Stimulated activated CD4-positive, alpha-beta T cell treated with anti-CD3 and anti-CD28 coated beads, TNF-alpha, amount 100 ng/mL, for 48 hours (primary cell): ENCODE data around the gene ADAMTS4.

Experiments
- DNase-seq, 3 donors: peaks; one replicate each; pipeline ENCODE4 v3.0.0-alpha.2; 2020; ENCODE audit warnings: low read depth in 3 of 3

Gene ADAMTS4

GRCh38 chr1:161145832-161146231 is 53.0 kb downstream of the ADAMTS4 start:
- DNase-seq = no peak

DNA sequence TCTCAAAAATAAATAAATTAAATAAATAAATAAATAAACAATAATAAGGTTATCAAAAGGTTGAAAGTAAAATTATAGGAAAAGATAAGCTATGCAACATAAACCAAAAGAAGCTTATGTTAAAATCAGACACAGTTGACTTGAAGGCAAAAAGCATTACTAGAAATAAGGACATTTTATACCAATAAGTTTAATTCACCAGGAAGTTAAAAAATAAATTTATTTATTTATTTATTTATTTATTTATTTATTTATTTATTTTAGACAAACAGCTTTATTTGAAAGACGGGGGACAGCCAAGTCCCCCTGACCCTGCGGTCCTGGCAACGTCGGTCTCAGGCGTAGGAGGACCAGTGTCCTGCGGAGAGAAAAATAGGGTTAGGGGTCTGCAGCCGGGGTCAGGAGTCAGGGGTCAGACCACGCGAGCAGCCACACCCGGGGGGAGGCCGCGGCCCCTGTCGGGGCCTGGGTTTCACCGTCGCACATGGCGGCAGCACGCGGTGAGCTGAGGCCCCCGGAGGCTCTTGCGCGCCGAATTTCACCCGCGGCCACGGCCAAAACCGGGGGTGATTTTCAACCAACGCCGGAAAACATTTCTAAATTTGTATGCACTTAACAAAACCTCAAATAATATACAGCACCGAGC is 58.0 kb downstream of the ADAMTS4 start:
- no peak for DNase-seq

GRCh38 chr1:161139766-161140165 is 59.1 kb downstream of the ADAMTS4 start:
- DNase-seq = no peak

GRCh38 chr1:161138431-161138830 is 60.4 kb downstream of the ADAMTS4 start:
- no peak for DNase-seq

GRCh38 chr1:161137881-161138280 is 61.0 kb downstream of the ADAMTS4 start:
- no peak for DNase-seq
